ENCODE results near the gene USP17L11.
"Not testable (repeated sequence)": the region's sequence is repeated elsewhere in the genome, so short reads cannot be mapped to it uniquely, and the experiment has no call there.

USP17L11 gene, protein sequence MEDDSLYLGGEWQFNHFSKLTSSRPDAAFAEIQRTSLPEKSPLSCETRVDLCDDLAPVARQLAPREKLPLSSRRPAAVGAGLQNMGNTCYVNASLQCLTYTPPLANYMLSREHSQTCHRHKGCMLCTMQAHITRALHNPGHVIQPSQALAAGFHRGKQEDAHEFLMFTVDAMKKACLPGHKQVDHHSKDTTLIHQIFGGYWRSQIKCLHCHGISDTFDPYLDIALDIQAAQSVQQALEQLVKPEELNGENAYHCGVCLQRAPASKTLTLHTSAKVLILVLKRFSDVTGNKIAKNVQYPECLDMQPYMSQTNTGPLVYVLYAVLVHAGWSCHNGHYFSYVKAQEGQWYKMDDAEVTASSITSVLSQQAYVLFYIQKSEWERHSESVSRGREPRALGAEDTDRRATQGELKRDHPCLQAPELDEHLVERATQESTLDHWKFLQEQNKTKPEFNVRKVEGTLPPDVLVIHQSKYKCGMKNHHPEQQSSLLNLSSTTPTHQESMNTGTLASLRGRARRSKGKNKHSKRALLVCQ

DNA sequence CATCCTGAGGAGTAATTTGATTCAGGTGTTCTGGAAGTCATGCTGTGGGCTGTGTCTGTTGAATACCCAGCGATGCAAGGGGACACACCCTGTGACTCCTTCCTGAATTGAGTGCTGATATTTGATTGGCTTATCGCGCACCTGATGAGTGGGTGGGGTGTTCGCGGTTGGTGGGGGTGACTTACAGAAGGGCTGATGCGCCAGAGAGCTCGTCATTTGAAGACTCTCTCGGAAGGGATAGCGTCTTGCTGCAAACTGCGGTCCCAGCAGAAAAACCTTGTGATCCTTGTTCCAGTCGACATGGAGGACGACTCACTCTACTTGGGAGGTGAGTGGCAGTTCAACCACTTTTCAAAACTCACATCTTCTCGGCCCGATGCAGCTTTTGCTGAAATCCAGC, at the start of gene USP17L11:
Gene USP17L11 (plus strand): TSS at position 301 of the 400 bp plus-strand sequence. CDS start 0 bp downstream, at position 301.
- not testable (repeated sequence) for DNase-seq

DNA sequence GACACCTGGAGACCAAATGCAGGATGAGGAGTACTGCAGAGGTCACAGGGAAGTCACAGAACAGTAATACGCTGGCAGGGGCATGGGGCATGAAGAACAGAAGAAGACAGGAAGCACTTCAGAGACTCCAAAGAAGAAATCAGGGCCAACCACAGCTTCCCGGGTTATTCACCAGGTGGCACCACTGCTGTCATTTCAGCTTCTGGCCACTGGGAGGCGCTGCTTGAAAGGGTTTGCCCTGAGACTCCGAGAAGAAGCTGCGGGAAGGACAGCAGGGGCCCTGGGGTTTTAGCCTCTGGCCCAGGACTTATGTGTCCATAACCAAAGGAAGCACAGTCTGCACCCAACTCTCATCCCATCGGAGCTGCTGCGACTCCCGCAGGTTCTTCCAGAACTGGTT, 49.2 kb upstream of the USP17L11 start:
- not testable (repeated sequence) for DNase-seq

GRCh38 chr4:9169791-9170459, 45.3 kb upstream of the USP17L11 start, which contains the start of gene FAM90A26:
FAM90A26 (plus strand) TSS chr4:9170409; CDS start chr4:9173173, 2,764 bp downstream.
- not testable (repeated sequence) for DNase-seq

- not testable (repeated sequence) for DNase-seq
These were observed 4.8 kb upstream of the USP17L11 start, which contains the start of gene USP17L10 for GRCh38 chr4:9210357-9210756. USP17L10 (plus strand) TSS chr4:9210657; CDS start chr4:9210657, 0 bp downstream.

- not testable (repeated sequence) for DNase-seq
These were observed 504 bp upstream of the USP17L11 start for GRCh38 chr4:9214701-9215100.

DNA sequence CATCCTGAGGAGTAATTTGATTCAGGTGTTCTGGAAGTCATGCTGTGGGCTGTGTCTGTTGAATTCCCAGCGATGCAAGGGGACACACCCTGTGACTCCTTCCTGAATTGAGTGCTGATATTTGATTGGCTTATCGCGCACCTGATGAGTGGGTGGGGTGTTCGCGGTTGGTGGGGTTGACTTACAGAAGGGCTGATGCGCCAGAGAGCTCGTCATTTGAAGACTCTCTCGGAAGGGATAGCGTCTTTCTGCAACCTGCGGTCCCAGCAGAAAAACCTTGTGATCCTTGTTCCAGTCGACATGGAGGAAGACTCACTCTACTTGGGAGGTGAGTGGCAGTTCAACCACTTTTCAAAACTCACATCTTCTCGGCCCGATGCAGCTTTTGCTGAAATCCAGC, 4.6 kb downstream of the USP17L11 start, which contains the start of gene USP17L12:
Gene USP17L12 (plus strand): TSS at position 301 of the 400 bp plus-strand sequence. CDS start 0 bp downstream, at position 301.
- DNase-seq, result not testable (repeated sequence)

- DNase-seq, result not testable (repeated sequence)
These were observed 9.4 kb downstream of the USP17L11 start, which contains the start of gene USP17L13 for GRCh38 chr4:9224596-9224995. USP17L13 (plus strand) TSS chr4:9224896; CDS start chr4:9224896, 0 bp downstream.

DNA sequence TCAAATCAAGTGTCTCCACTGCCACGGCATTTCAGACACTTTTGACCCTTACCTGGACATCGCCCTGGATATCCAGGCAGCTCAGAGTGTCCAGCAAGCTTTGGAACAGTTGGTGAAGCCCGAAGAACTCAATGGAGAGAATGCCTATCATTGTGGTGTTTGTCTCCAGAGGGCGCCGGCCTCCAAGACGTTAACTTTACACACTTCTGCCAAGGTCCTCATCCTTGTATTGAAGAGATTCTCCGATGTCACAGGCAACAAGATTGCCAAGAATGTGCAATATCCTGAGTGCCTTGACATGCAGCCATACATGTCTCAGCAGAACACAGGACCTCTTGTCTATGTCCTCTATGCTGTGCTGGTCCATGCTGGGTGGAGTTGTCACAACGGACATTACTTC, 15.0 kb downstream of the USP17L11 start:
- DNase-seq, result not testable (repeated sequence)

GRCh38 chr4:9234085-9234484, 18.9 kb downstream of the USP17L11 start, which contains the start of gene USP17L15:
USP17L15 (plus strand) TSS chr4:9234385; CDS start chr4:9234385, 0 bp downstream.
- DNase-seq, result not testable (repeated sequence)

GRCh38 chr4:9238461-9238860, 23.3 kb downstream of the USP17L11 start:
- DNase-seq, result not testable (repeated sequence)

- not testable (repeated sequence) for DNase-seq
These were observed 28.4 kb downstream of the USP17L11 start, which contains the start of gene USP17L17 for GRCh38 chr4:9243579-9243978. USP17L17 (plus strand) TSS chr4:9243879; CDS start chr4:9243879, 0 bp downstream.

GRCh38 chr4:9247953-9248680, 32.9 kb downstream of the USP17L11 start, which contains the start of gene USP17L18:
USP17L18 (plus strand) TSS chr4:9248630; CDS start chr4:9248630, 0 bp downstream.
- not testable (repeated sequence) for DNase-seq

DNA sequence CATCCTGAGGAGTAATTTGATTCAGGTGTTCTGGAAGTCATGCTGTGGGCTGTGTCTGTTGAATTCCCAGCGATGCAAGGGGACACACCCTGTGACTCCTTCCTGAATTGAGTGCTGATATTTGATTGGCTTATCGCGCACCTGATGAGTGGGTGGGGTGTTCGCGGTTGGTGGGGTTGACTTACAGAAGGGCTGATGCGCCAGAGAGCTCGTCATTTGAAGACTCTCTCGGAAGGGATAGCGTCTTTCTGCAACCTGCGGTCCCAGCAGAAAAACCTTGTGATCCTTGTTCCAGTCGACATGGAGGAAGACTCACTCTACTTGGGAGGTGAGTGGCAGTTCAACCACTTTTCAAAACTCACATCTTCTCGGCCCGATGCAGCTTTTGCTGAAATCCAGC, 37.9 kb downstream of the USP17L11 start, which contains the start of gene USP17L19:
Gene USP17L19 (plus strand): TSS at position 301 of the 400 bp plus-strand sequence. CDS start 0 bp downstream, at position 301.
- not testable (repeated sequence) for DNase-seq

GRCh38 chr4:9257824-9258223, 42.6 kb downstream of the USP17L11 start, which contains the start of gene USP17L20:
USP17L20 (plus strand) TSS chr4:9258124; CDS start chr4:9258124, 0 bp downstream.
- DNase-seq, result not testable (repeated sequence)

GRCh38 chr4:9262572-9262971, 47.4 kb downstream of the USP17L11 start, which contains the start of gene USP17L21:
USP17L21 (plus strand) TSS chr4:9262872; CDS start chr4:9262872, 0 bp downstream.
- not testable (repeated sequence) for DNase-seq

All from HCEC 1CT (cell line).